Endothelial cell of umbilical vein (primary cell): ENCODE data around the gene ZNF326. TPM values are rescaled to one million over a fixed set of nuclear protein-coding genes. Genes with fewer than 3 reads are reported as not detected.

Experiments used
- BruUV-seq: library from RNA; stranded (reverse); fragments of 400-500 nt; replicated peaks from 2 replicates; lab custom pipeline; 2021; lab: Mats Ljungman, UMichigan
- CTCF ChIA-PET: fragments of 300-600, 350-600 bp; sonication (Branson Sonifier 250); formaldehyde crosslinking; loops from one replicate; lab custom pipeline; 2021; ENCODE audit warnings: antibody characterized with exemption, inconsistent platforms; lab: Charles Lee
- POLR2A ChIA-PET: fragments of 300-600, 350-600 bp; sonication (Branson Sonifier 250); formaldehyde crosslinking; loops from one replicate; lab custom pipeline; 2021; ENCODE audit warnings: antibody characterized with exemption, inconsistent platforms; lab: Charles Lee
- DNase-seq: peaks from one replicate; pipeline ENCODE4 v3.0.0-alpha.2; 2011; ENCODE audit warnings: low read depth, low spot score
- FAIRE-seq: peaks from 2 replicates; lab custom pipeline; 2011; peaks lifted over from hg19 to GRCh38; lab: Jason Lieb, UNC
- H2AFZ ChIP-seq: 2 replicates; pipeline ENCODE4 v1.6.0; 2012; ENCODE audit warnings: low read depth, low read length, control low read depth, inconsistent platforms
- H3K27ac ChIP-seq: 2 replicates; pipeline ENCODE4 v1.5.1; 2011; ENCODE audit warnings: low read depth, mild to moderate bottlenecking, control low read depth, low read length, moderate library complexity; ENCODE audit not compliant: insufficient read depth
- H3K27me3 ChIP-seq, 2 experiments: 2 replicates each; pipeline versions ENCODE4 v1.6.0 to v1.6.1; 2011; ENCODE audit warnings: low read length in 2 of 2, mixed read lengths in 1 of 2; ENCODE audit not compliant: control insufficient read depth in 2 of 2, insufficient read depth in 2 of 2
- H3K36me3 ChIP-seq, 2 experiments: 2 replicates in 1 of 2; 3 replicates in 1 of 2; pipeline ENCODE4 v1.5.1; 2011; ENCODE audit warnings: low read length in 2 of 2, mild to moderate bottlenecking in 1 of 2, moderate library complexity in 1 of 2; ENCODE audit not compliant: control insufficient read depth in 2 of 2, insufficient read depth in 2 of 2; ENCODE audit errors: extremely low read depth in 1 of 2
- H3K4me1 ChIP-seq: 3 replicates; pipeline ENCODE4 v1.5.1; 2011; ENCODE audit warnings: mild to moderate bottlenecking, low read length; ENCODE audit not compliant: control insufficient read depth, insufficient read depth; ENCODE audit errors: extremely low read depth
- H3K4me2 ChIP-seq: 2 replicates; pipeline ENCODE4 v1.6.1; 2011; ENCODE audit warnings: low read length, control low read depth, mixed read lengths; ENCODE audit not compliant: insufficient read depth
- H3K4me3 ChIP-seq, 3 experiments: fragments of 200-600 bp in 1 of 3; sonication (generic), shearing (Covaris generic) in 1 of 3; replicated peaks in 1 of 3; 2 replicates each; pipeline ENCODE4 v1.5.1; 2011 to 2016; ENCODE audit warnings: control low read depth in 3 of 3, low read length in 3 of 3, mild to moderate bottlenecking in 2 of 3, inconsistent platforms in 1 of 3, low read depth in 1 of 3, moderate library complexity in 1 of 3; ENCODE audit not compliant: insufficient read depth in 1 of 3
- H3K79me2 ChIP-seq: 2 replicates; pipeline ENCODE4 v1.6.0; 2012; ENCODE audit warnings: low read length, inconsistent platforms; ENCODE audit not compliant: control insufficient read depth, insufficient read depth
- H3K9ac ChIP-seq: replicated peaks from 2 replicates; pipeline ENCODE3; 2011; ENCODE audit warnings: low read length, control low read depth; ENCODE audit not compliant: insufficient read depth; ENCODE audit errors: extremely low read depth
- H3K9me1 ChIP-seq: replicated peaks from 3 replicates; pipeline ENCODE4 v1.6.0; 2011; ENCODE audit warnings: mild to moderate bottlenecking, low read length; ENCODE audit not compliant: control insufficient read depth, insufficient read depth; ENCODE audit errors: extremely low read depth
- H3K9me3 ChIP-seq: replicated peaks from 2 replicates; pipeline ENCODE4 v1.5.1; 2012; ENCODE audit warnings: low read length, inconsistent platforms; ENCODE audit not compliant: control insufficient read depth, insufficient read depth
- H4K20me1 ChIP-seq: replicated peaks from 2 replicates; pipeline ENCODE3; 2011; ENCODE audit warnings: mild to moderate bottlenecking, low read length; ENCODE audit not compliant: control insufficient read depth, insufficient read depth; ENCODE audit errors: extremely low read depth
- CTCF ChIP-seq, 2 donors: IDR thresholded peaks; 1 replicate in 1 of 2; 2 replicates in 1 of 2; pipeline ENCODE4 v1.5.1; 2011; ENCODE audit warnings: low read length in 2 of 2, mild to moderate bottlenecking in 2 of 2, moderate library complexity in 2 of 2, control low read depth in 1 of 2, inconsistent platforms in 1 of 2, low read depth in 1 of 2; ENCODE audit not compliant: insufficient read depth in 1 of 2; ENCODE audit errors: extremely low read depth in 1 of 2
- EZH2 ChIP-seq: IDR thresholded peaks from 2 replicates; pipeline ENCODE4 v1.6.1; 2012; ENCODE audit warnings: borderline replicate concordance, low read depth, mild to moderate bottlenecking, moderate library complexity, low read length, inconsistent platforms; ENCODE audit not compliant: severe bottlenecking
- FOS ChIP-seq: IDR thresholded peaks from 2 replicates; pipeline ENCODE4 v1.6.1; 2011; ENCODE audit warnings: mild to moderate bottlenecking, low read length, moderate library complexity, borderline replicate concordance; ENCODE audit not compliant: insufficient read depth
- GATA2 ChIP-seq: IDR thresholded peaks from 2 replicates; pipeline ENCODE4 v1.7.0; 2011; ENCODE audit warnings: low read depth, mild to moderate bottlenecking, moderate library complexity, mixed read lengths, low read length; ENCODE audit not compliant: insufficient read length, insufficient read depth
- JUN ChIP-seq: IDR thresholded peaks from 2 replicates; pipeline ENCODE4 v1.6.1; 2011; ENCODE audit warnings: borderline replicate concordance, low read depth; ENCODE audit not compliant: insufficient read length, insufficient read depth
- MAX ChIP-seq: IDR thresholded peaks from 2 replicates; pipeline ENCODE4 v1.6.1; 2011; ENCODE audit not compliant: insufficient read depth, insufficient read length
- MYC ChIP-seq: IDR thresholded peaks from one replicate; pipeline ENCODE4 v1.6.1; 2011; ENCODE audit warnings: mild to moderate bottlenecking, low read depth, low read length
- POLR2A ChIP-seq: IDR thresholded peaks from 2 replicates; pipeline ENCODE4 v1.6.1; 2012; ENCODE audit warnings: low read depth, mild to moderate bottlenecking, control low read depth, low read length
- POLR2AphosphoS5 ChIP-seq: IDR thresholded peaks from 2 replicates; pipeline ENCODE4 v1.6.1; 2012; ENCODE audit warnings: low read depth, mild to moderate bottlenecking, control low read depth, low read length, moderate library complexity; ENCODE audit not compliant: insufficient read depth
- dilution Hi-C: fragments of 300-500 bp; cut with MboI; formaldehyde crosslinking; loops from one replicate; pipeline ENCODE4 v1.15.0; 2019; ENCODE audit warnings: low sequenced_read_pairs; ENCODE audit not compliant: extremely low pct_ligation_motif_present
- intact Hi-C: fragments of 100-400 bp; cut with micrococcal nuclease; formaldehyde crosslinking; loops from one replicate; pipeline ENCODE4 v1.10.0; 2022
- polyA plus RNA-seq, 4 experiments: library from polyadenylated mRNA; depleted of rRNA in 3 of 4; stranded (reverse) in 3 of 4; unstranded in 1 of 4; fragments of >200 nt; gene quantifications; 2 replicates each; pipeline versions ENCODE4 v1.2.1 to v1.2.3, GENCODE V29; 2011 to 2012; ENCODE audit warnings: missing spikeins in 1 of 4
- total RNA-seq: library from RNA; stranded (reverse); gene quantifications from 2 replicates; pipeline ENCODE4 v1.2.3, GENCODE V29; 2021

Gene ZNF326
- total and polyA plus RNA-seq, 2 donors (not counting 3 experiments of a cell fraction or from before 2014, with no cell fraction given), result 13.1 to 29.9 TPM

- dilution Hi-C loops, result no loop called here
- POLR2A ChIA-PET, result no interaction called here
- no peak for FAIRE-seq
- Histone ChIP-seq H3K79me2 (no peaks in the 10 kb centered on the region), H3K9me3 (no peaks in the 10 kb centered on the region), H3K27ac (no peak overlapping the region), H3K27me3 (no peaks in the 10 kb centered on the region), H3K9me1 (no peaks in the 10 kb centered on the region), H3K4me3 (no peak overlapping the region), H3K36me3 (no peaks in the 10 kb centered on the region), H4K20me1 (no peaks in the 10 kb centered on the region), H3K4me2 (no peak overlapping the region), H2AFZ (no peak overlapping the region), H3K9ac (no peak overlapping the region), H3K4me1 (peaks cover 5% of the 10 kb centered on the region)
- BruUV-seq, result no TSS peak
- no peak for TF ChIP-seq MAX
- TF ChIP-seq EZH2, result no peak
- no peak for TF ChIP-seq POLR2A
- no peak for TF ChIP-seq FOS
- TF ChIP-seq GATA2, result no peak
- TF ChIP-seq POLR2AphosphoS5, result no peak
- TF ChIP-seq CTCF (IDR thresholded peaks at IDR 0.05; ENCODE audit: extremely low read depth in 1 of 2, insufficient read depth in 1 of 2, low read depth in 1 of 2, low read length in 2 of 2), result no peak
- TF ChIP-seq MYC, result no peak
- TF ChIP-seq JUN, result no peak
- CTCF ChIA-PET, result interaction anchor here (0.8 to 1.5 kb wide), 5 partner anchors 9 to 150 kb away, joined by 3 to 11 read pairs (median 3); no protein-coding TSS in a partner anchor
- intact Hi-C loops, result loop anchor here (1.0 kb wide), 3 partner anchors 111 to 174 kb away; no protein-coding TSS in a partner anchor
- no peak for DNase-seq
These were observed 41.0 kb upstream of the ZNF326 start for GRCh38 chr1:89953929-89954328.
